Tibial nerve (tissue), 4 donors: ENCODE results near the gene CHRM3.

Experiments
- CTCF ChIP-seq, 5 experiments: fragments of 200-600 bp in 3 of 5; fragments of 450-650 bp in 2 of 5; sonication (generic) in 3 of 5; IDR thresholded peaks; one replicate each; pipeline ENCODE4 v1.5.1; 2016 to 2019; ENCODE audit warnings: antibody characterized with exemption in 5 of 5, mild to moderate bottlenecking in 3 of 5, moderate library complexity in 2 of 5
- EP300 ChIP-seq, 2 donors: sonication (generic); formaldehyde crosslinking; IDR thresholded peaks; one replicate each; pipeline ENCODE4 v1.6.1; 2017; ENCODE audit warnings: antibody characterized with exemption in 2 of 2, mild to moderate bottlenecking in 1 of 2
- POLR2A ChIP-seq, 2 donors: fragments of 450-650 bp; IDR thresholded peaks; one replicate each; pipeline ENCODE4 v1.6.1; 2017; ENCODE audit warnings: antibody characterized with exemption in 2 of 2, mild to moderate bottlenecking in 2 of 2, moderate library complexity in 2 of 2

GRCh38 chr1:239382666-239383065, 3.7 kb upstream of the CHRM3 start:
- TF ChIP-seq CTCF (IDR thresholded peaks at IDR 0.05): no peak
- no peak for TF ChIP-seq POLR2A (IDR thresholded peaks at IDR 0.05)
- no peak for TF ChIP-seq EP300 (IDR thresholded peaks at IDR 0.05)
